Measurements from ENCODE around the gene CTNNA1.

The CTNNA1 gene

GRCh38 chr5:138936225-138936967 is 183.2 kb downstream of the CTNNA1 start:
- no peak for DNase-seq

DNA sequence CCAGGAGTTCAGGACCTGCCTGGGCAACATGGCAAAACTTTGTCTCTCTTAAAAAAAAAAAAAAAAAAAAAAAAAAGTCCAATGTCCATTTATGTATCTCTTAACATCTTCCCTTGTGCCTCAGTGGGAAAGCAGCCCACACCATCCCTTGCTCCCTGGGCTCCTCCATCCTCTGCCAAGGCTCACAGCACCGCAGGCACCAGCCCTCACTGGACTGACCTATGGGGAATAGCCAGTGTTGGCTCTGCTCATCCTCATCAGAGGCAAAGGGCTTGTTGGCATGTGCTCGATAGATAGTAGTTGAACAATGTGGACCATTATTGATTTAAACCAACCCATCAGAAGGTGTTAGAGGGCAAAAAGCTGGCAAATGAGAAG is 183.7 kb downstream of the CTNNA1 start:
- DNase-seq = no peak

GRCh38 chr5:138937392-138938387 is 184.5 kb downstream of the CTNNA1 start:
- no peak for DNase-seq

- no peak for DNase-seq
Measured at GRCh38 chr5:138938526-138938925, 185.3 kb downstream of the CTNNA1 start.

- no peak for DNase-seq
Measured at GRCh38 chr5:138942066-138942465, 188.8 kb downstream of the CTNNA1 start.

GRCh38 chr5:138942861-138943260 is 189.6 kb downstream of the CTNNA1 start:
- no peak for DNase-seq

- no peak for DNase-seq
Measured at GRCh38 chr5:138943599-138944173, 190.5 kb downstream of the CTNNA1 start.

GRCh38 chr5:138944527-138945322 is 191.5 kb downstream of the CTNNA1 start:
- no peak for DNase-seq

- DNase-seq = no peak
Measured at GRCh38 chr5:138945421-138946240, 192.4 kb downstream of the CTNNA1 start.

DNA sequence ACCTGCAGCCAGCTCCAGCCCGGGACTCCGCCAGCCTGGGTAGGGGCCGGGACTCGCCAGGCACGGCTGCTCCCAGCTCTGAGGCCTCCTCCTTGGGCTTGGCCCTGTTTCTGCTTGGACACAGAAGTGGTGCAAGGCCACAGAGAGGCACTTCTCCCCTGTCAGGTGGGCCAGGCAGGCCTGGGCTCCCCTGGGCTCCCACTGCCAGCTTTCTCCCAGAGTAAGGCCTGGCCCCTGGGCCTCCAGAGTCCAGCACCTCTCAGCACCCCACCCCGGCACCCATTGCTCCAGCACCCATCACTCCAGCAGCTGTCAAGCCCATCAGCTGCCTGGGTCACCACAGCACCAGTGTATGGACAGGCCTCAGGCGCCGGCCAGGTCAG is 193.0 kb downstream of the CTNNA1 start:
- DNase-seq = no peak

GRCh38 chr5:138946831-138947560 is 193.8 kb downstream of the CTNNA1 start:
- no peak for DNase-seq

GRCh38 chr5:138947780-138948179 is 194.6 kb downstream of the CTNNA1 start:
- DNase-seq = no peak

DNA sequence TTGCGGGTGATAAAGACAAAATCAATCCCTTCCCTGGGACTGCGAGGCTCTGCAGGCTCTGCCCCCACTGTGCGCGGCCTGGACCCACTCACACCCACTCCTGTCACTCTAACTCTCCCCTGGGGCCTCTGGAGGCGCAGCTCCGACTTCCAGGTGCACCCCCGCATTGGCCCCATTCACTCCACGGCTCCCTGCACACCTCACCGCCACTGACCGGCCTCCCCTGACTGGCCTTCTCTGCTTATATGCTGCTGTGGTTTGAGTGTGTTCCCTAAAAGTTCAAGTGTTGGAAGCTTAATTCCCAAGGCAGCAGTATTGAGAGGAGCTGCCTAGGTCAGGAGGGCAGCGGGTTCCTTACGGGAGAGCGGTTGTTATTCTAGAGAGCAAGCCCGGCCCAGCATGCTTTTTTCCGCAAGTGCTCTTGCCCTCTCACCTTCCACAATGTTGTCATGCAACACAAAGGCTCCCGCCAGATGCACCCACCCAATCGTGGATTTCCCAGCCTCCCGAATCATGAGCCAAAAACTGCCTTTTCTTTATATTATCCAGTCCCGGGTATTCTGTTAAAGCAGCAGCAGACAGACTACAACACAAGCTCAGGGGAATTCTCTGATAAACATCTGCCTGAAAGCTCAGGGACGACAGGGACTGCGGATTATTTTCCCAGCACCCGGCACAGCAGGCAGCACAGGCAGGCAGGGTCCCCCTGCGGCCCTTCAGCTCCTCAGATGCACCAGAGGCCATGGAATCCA is 195.4 kb downstream of the CTNNA1 start:
- no peak for DNase-seq

- no peak for DNase-seq
Measured at GRCh38 chr5:138949223-138949574, 196.0 kb downstream of the CTNNA1 start.

DNA sequence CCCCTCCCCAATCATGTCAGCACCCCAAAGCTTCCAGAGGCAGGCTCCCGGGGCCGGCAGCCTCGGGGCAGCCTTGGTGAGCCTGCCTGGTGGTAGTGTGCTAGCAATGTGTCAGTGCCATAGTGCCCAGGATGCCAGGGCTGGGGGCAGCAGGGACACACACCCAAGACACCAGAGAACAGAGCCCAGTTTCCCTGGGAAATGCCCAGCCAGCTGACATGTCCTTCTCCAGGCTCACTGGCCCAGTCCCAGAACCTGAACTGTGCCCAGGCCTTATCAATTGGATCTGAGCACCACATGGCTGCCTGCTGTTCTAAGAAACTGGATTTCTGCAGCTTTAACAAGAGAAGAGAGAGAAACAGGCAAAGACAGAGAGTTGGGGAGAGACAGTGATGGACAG is 196.8 kb downstream of the CTNNA1 start:
- no peak for DNase-seq

DNA sequence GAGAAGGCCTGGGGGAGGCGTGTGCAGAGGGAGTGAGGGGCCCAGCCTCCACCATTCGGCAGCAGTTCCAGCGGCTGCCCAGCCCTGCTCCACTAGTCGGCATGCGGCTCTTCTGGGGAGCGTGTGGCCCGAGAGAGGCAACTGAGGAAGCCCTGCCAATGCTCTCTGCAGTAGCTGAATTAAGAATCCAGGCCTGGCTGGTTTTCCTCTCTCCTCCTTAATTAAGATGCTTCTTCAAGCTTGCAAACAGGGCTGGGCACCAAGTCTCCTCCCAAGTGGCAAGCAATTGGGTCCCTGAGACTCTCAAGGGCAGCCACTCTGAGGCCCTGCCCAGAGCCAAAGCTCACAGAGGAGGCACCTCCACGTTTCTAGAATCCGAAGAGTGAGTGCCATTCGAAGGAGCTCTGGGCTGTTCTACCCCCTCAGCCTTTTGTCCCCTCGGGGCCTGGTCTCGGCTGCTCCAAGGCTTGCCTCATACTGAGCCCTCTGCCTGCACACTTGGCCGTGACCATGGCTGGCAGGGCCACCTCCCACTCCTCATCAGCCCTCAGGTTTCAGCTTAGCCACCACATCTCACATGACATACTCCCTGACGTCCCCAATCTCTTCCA is 197.3 kb downstream of the CTNNA1 start:
- DNase-seq = no peak

GRCh38 chr5:138951091-138951985 is 198.1 kb downstream of the CTNNA1 start:
- no peak for DNase-seq

GRCh38 chr5:138951986-138952735 is 198.9 kb downstream of the CTNNA1 start:
- no peak for DNase-seq

Measured in AML-193 (cell line).